CD4-positive, CD25-positive, alpha-beta regulatory T cell (primary cell): Measurements from ENCODE around the gene GSG1L. TPM values are rescaled to one million over a fixed set of nuclear protein-coding genes. Genes with fewer than 3 reads are reported as not detected.
"Not testable (repeated sequence)": the region's sequence is repeated elsewhere in the genome, so short reads cannot be mapped to it uniquely, and the experiment has no call there.

Experiments
- ATAC-seq, 2 donors: fragments of 150-1000 bp; cut with Tn5 transposase; one replicate each; pipeline ENCODE4 v1.10.0; 2021; ENCODE audit warnings: low read depth in 2 of 2, moderate number of reproducible peaks in 2 of 2, moderate library complexity in 1 of 2
- DNase-seq, 3 donors: peaks; one replicate each; pipeline versions ENCODE4 v3.0.0 to v3.0.0-alpha.2; 2012 to 2022; ENCODE audit warnings: mixed read lengths in 1 of 3
- H3K27ac ChIP-seq: one replicate; pipeline ENCODE4 v1.7.0; 2013; ENCODE audit warnings: mild to moderate bottlenecking, low read length; ENCODE audit not compliant: insufficient read depth, poor library complexity, severe bottlenecking
- H3K27me3 ChIP-seq: one replicate; pipeline ENCODE4 v1.7.0; 2013; ENCODE audit warnings: low read length; ENCODE audit not compliant: control insufficient read depth, insufficient read depth
- H3K36me3 ChIP-seq: one replicate; pipeline ENCODE4 v1.7.0; 2013; ENCODE audit warnings: mild to moderate bottlenecking, low read length, moderate library complexity; ENCODE audit not compliant: control insufficient read depth, insufficient read depth
- H3K4me1 ChIP-seq: 2 replicates; pipeline ENCODE4 v1.7.0; 2013; ENCODE audit warnings: mild to moderate bottlenecking, low read length; ENCODE audit not compliant: insufficient read depth, control insufficient read depth, poor library complexity, severe bottlenecking
- H3K4me3 ChIP-seq: one replicate; pipeline ENCODE4 v1.7.0; 2013; ENCODE audit warnings: low read depth, mild to moderate bottlenecking, low read length, moderate library complexity
- H3K9me3 ChIP-seq, 2 experiments: 1 replicate in 1 of 2; 2 replicates in 1 of 2; pipeline ENCODE4 v1.7.0; 2013; ENCODE audit warnings: low read length in 2 of 2, mild to moderate bottlenecking in 1 of 2, moderate library complexity in 1 of 2; ENCODE audit not compliant: control insufficient read depth in 2 of 2
- H3K27ac Mint-ChIP-seq, 3 donors: one replicate each; pipeline ENCODE4 v1.8.0; 2020 to 2022; ENCODE audit warnings: mild to moderate bottlenecking in 3 of 3, mixed read lengths in 3 of 3, moderate library complexity in 2 of 3
- H3K27me3 Mint-ChIP-seq: one replicate; pipeline ENCODE4 v1.8.0; 2022; ENCODE audit warnings: mild to moderate bottlenecking, mixed read lengths
- H3K36me3 Mint-ChIP-seq: one replicate; pipeline ENCODE4 v1.8.0; 2020; ENCODE audit warnings: mixed read lengths
- H3K4me1 Mint-ChIP-seq, 4 donors: one replicate each; pipeline ENCODE4 v1.8.0; 2020 to 2022; ENCODE audit warnings: mixed read lengths in 4 of 4, mild to moderate bottlenecking in 1 of 4
- H3K4me3 Mint-ChIP-seq, 4 donors: one replicate each; pipeline ENCODE4 v1.8.0; 2020 to 2022; ENCODE audit warnings: mild to moderate bottlenecking in 4 of 4, mixed read lengths in 4 of 4, moderate library complexity in 3 of 4
- H3K9me3 Mint-ChIP-seq, 7 donors: one replicate each; pipeline ENCODE4 v1.8.0; 2020 to 2022; ENCODE audit warnings: mixed read lengths in 7 of 7, mild to moderate bottlenecking in 3 of 7, moderate library complexity in 2 of 7
- polyA plus RNA-seq, 4 donors: library from polyadenylated mRNA; unstranded; fragments of 300-500 nt; fragmentation: Illumina TruSeq; gene quantifications; one replicate each; pipeline ENCODE4 v1.2.3, GENCODE V29; 2021
- total RNA-seq: library from RNA; stranded (reverse); gene quantifications from one replicate; pipeline ENCODE4 v1.2.3, GENCODE V29; 2022

Gene GSG1L
- total and polyA plus RNA-seq, 5 donors from 2014 or later = 0.15 TPM; not detected in 4

DNA sequence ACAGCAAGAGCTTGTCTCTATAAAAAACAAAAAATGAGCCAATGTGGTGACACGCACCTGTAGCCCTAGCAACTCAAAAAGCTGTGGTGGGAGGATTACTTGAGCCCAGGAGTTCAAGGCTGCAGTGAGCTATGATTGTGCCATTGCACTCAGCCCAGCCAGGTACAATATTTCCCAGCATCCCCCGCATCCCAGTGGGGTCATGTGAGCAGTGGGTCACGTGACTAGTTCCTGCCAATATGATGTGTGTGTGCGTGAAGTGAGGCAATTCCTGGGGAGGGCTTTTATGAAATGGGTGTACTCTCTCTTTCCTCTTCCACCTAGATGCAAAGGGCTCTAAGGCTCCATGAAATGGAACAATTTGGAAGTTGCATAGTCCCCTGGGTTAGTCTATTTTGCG, 81.3 kb downstream of the GSG1L start:
- ATAC-seq = no peak
- H3K27me3 ChIP-seq = no peaks in the 10 kb centered on the region
- H3K36me3 ChIP-seq = no peaks in the 10 kb centered on the region
- H3K4me1 ChIP-seq = no peaks in the 10 kb centered on the region
- H3K36me3 Mint-ChIP-seq = no peaks in the 10 kb centered on the region
- peak overlapping the region in 1 of 4 donors; percentile 55 for H3K4me3 Mint-ChIP-seq
- H3K27ac Mint-ChIP-seq = no peak overlapping the region
- no peaks in the 10 kb centered on the region for H3K4me1 Mint-ChIP-seq
- peaks cover 15% of the 10 kb centered on the region for H3K27me3 Mint-ChIP-seq
- no peak overlapping the region for H3K4me3 ChIP-seq
- H3K27ac ChIP-seq = no peak overlapping the region
- H3K9me3 ChIP-seq = no peaks in the 10 kb centered on the region
- H3K9me3 Mint-ChIP-seq = peaks cover 0 to 4% (median 0%) of the 10 kb centered on the region in 7 donors
- DNase-seq = no peak

DNA sequence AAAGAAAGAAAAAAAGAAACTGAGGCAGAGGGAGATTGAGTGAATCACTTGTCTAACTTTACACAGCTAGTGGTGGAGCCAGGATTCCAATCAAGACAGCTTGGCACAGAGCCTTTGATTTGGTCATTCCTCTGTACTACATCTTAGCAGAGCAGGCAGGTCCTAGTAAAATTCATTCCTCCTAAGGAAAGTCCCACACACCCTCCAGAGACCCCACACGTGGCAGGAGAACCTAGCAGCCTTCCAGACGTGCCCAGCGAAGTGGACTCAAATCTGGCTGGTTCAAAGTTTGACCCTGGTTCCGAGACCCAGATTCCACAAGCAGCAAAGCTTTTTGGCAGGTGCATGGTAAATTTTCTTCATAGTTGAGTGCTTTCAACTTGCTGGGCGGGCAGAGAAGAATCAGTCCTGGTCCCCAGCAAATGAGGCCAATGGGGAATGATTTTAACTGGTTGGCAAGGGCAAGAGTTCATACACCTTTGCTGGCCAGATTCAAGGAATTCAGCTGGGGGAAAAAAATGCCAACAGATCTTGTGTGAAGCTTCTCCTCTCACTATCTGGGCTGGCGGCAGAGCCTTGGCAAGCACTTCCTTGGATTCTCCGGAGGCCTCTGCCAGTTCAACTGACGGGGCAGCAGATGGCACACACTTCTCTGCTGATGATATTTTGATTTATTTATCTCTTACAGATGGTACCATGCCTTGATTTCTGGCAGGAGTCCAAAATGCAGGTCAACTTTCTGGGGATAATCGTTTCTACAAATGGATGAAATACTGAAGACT, 82.4 kb downstream of the GSG1L start:
- H3K36me3 Mint-ChIP-seq = no peaks in the 10 kb centered on the region
- no peak overlapping the region for H3K4me3 Mint-ChIP-seq
- H3K4me1 Mint-ChIP-seq = no peaks in the 10 kb centered on the region
- Histone ChIP-seq H3K27me3 (no peaks in the 10 kb centered on the region), H3K27ac (no peak overlapping the region), H3K4me3 (no peak overlapping the region), H3K9me3 (no peaks in the 10 kb centered on the region), H3K4me1 (no peaks in the 10 kb centered on the region), H3K36me3 (no peaks in the 10 kb centered on the region)
- peaks cover 19% of the 10 kb centered on the region for H3K27me3 Mint-ChIP-seq
- DNase-seq (no peak), ATAC-seq (no peak)
- H3K9me3 Mint-ChIP-seq = peaks cover 0 to 4% (median 0%) of the 10 kb centered on the region in 7 donors
- H3K27ac Mint-ChIP-seq = no peak overlapping the region

GRCh38 chr16:27980076-27980775, 83.3 kb downstream of the GSG1L start:
- Histone ChIP-seq H3K4me3 (no peak overlapping the region), H3K27ac (no peak overlapping the region), H3K9me3 (no peaks in the 10 kb centered on the region), H3K36me3 (no peaks in the 10 kb centered on the region), H3K4me1 (no peaks in the 10 kb centered on the region), H3K27me3 (no peaks in the 10 kb centered on the region)
- Mint-ChIP-seq H3K4me3 (no peak overlapping the region), H3K4me1 (no peaks in the 10 kb centered on the region), H3K27me3 (peaks cover 16% of the 10 kb centered on the region), H3K9me3 (peaks cover 0 to 4% (median 0%) of the 10 kb centered on the region in 7 donors), H3K36me3 (no peaks in the 10 kb centered on the region), H3K27ac (no peak overlapping the region)
- no peak for DNase-seq
- no peak for ATAC-seq

GRCh38 chr16:27979668-27980067, 83.8 kb downstream of the GSG1L start:
- not testable (repeated sequence) for H3K4me3 Mint-ChIP-seq, DNase-seq, H3K36me3 ChIP-seq, ATAC-seq, H3K9me3 ChIP-seq, H3K27ac Mint-ChIP-seq, H3K27ac ChIP-seq, H3K27me3 ChIP-seq, H3K4me1 ChIP-seq, H3K9me3 Mint-ChIP-seq, H3K4me1 Mint-ChIP-seq, H3K36me3 Mint-ChIP-seq, H3K4me3 ChIP-seq
- H3K27me3 Mint-ChIP-seq = peaks cover 12% of the 10 kb centered on the region

GRCh38 chr16:27978876-27979275, 84.6 kb downstream of the GSG1L start:
- DNase-seq (no peak), ATAC-seq (no peak)
- Histone ChIP-seq H3K27me3 (no peaks in the 10 kb centered on the region), H3K4me3 (no peak overlapping the region), H3K27ac (no peak overlapping the region), H3K4me1 (no peaks in the 10 kb centered on the region), H3K9me3 (no peaks in the 10 kb centered on the region), H3K36me3 (no peaks in the 10 kb centered on the region)
- Mint-ChIP-seq H3K9me3 (peaks cover 0 to 4% (median 0%) of the 10 kb centered on the region in 7 donors), H3K27ac (no peak overlapping the region), H3K4me3 (no peak overlapping the region), H3K36me3 (no peaks in the 10 kb centered on the region), H3K27me3 (peaks cover 12% of the 10 kb centered on the region), H3K4me1 (no peaks in the 10 kb centered on the region)

DNA sequence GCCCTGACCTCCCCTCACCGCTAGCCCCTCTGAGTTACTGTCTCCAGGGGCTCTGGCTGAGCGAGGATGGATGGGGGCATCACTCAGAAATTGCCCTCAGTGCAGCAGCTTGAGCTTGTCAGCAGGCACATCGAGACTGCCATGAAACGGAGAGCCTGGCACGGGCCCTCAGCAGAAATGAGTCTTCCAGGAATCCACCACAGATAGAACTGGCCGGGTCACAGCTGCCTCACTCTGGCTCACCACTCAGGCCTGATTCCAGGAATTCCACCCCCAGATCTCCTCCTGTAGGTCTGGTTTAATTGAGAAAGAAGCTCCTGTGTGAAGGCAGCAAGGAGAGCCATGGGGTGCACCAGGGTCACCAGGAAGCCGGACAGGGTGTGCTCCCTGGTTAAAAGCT, 85.5 kb downstream of the GSG1L start:
- no peaks in the 10 kb centered on the region for H3K36me3 Mint-ChIP-seq
- H3K27ac ChIP-seq = no peak overlapping the region
- H3K4me1 ChIP-seq = no peaks in the 10 kb centered on the region
- H3K27ac Mint-ChIP-seq = no peak overlapping the region
- ATAC-seq (no peak), DNase-seq (no peak)
- H3K27me3 ChIP-seq = no peaks in the 10 kb centered on the region
- H3K9me3 Mint-ChIP-seq = peaks cover 0 to 3% (median 0%) of the 10 kb centered on the region in 7 donors
- peaks cover 12% of the 10 kb centered on the region for H3K27me3 Mint-ChIP-seq
- no peak overlapping the region for H3K4me3 Mint-ChIP-seq
- H3K4me1 Mint-ChIP-seq = no peaks in the 10 kb centered on the region
- no peaks in the 10 kb centered on the region for H3K9me3 ChIP-seq
- H3K4me3 ChIP-seq = no peak overlapping the region
- H3K36me3 ChIP-seq = no peaks in the 10 kb centered on the region

DNA sequence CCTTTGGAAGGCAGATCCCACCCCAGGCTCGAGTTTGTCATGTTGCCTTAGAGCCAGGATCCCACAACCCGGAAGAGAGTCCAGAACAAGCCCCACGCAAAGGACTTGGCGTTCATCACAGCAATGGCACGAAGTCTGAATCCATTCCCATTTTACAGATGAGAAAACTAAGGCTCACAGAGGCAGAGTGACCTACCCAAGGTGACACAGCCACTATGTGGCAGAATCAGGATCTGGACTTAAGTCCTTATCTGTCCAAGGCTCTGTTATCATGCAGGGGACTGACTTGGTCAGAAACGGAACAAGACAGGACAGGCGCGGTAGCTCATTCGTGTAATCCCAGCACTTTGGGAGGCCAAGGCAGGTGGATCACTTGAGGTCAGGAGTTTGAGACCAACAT, 86.5 kb downstream of the GSG1L start:
- no peaks in the 10 kb centered on the region for H3K27me3 ChIP-seq
- H3K27me3 Mint-ChIP-seq = peaks cover 12% of the 10 kb centered on the region
- no peak overlapping the region for H3K4me3 ChIP-seq
- no peak overlapping the region for H3K4me3 Mint-ChIP-seq
- H3K27ac Mint-ChIP-seq = no peak overlapping the region
- no peak overlapping the region for H3K27ac ChIP-seq
- no peaks in the 10 kb centered on the region for H3K36me3 Mint-ChIP-seq
- H3K36me3 ChIP-seq = no peaks in the 10 kb centered on the region
- H3K4me1 ChIP-seq = no peaks in the 10 kb centered on the region
- H3K4me1 Mint-ChIP-seq = peaks cover 0 to 5% (median 2%) of the 10 kb centered on the region in 4 donors
- no peaks in the 10 kb centered on the region for H3K9me3 ChIP-seq
- DNase-seq (no peak), ATAC-seq (no peak)
- H3K9me3 Mint-ChIP-seq = peaks cover 0 to 1% (median 0%) of the 10 kb centered on the region in 7 donors
